NCI-H345 treated with DMSO at 0.1 percent for 48 hours (cell line): Measurements from ENCODE around the gene WDR90.

Experiments
- DNase-seq: peaks from one replicate; lab custom pipeline; 2025; ENCODE audit not compliant: unreplicated experiment; lab: John Stamatoyannopoulos, UW

The WDR90 gene

DNA sequence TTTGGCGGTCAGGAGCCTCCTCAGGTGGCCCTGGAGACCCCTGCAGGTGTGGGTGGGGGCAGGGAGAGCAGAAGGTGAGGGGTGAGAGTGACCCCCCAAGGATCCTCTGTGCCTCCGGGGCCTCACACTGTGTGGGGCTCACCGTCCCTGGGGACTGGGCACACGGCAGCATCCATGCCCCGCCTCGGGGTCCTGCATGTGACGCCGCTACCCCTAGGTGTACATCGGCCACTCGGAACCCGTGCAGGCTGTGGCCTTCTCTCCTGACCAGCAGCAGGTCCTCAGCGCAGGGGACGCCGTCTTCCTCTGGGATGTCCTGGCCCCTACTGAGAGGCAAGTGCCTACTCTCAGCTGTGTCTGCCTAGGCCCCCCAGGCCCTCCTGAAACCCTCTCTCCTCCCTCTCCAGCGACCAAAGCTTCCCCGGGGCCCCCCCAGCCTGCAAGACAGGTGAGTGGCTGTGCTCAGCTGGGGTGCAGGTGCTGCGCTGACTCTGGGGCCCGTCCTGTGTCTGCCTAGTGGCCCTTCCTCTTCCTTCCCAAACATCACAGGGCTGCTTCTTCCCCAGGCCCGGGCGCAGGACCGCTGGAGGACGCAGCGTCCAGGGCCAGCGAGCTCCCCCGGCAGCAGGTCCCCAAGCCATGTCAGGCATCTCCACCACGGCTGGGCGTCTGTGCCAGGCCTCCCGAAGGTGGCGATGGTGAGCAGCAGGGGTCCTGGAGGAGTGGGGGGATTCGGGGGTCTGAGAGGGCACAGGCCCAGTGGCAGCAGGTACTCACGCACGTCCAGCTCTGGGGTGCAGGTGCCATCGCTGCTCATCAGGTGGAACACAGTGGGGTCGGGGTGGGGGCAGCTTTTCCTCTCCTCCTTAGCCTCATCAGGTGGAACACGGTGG, 9.8 kb downstream of the WDR90 start:
- no peak for DNase-seq

GRCh38 chr16:659618-660017, 10.5 kb downstream of the WDR90 start:
- no peak for DNase-seq

- no peak for DNase-seq
These were observed 10.9 kb downstream of the WDR90 start for GRCh38 chr16:660132-660458.

GRCh38 chr16:660459-661183, 11.5 kb downstream of the WDR90 start:
- DNase-seq = no peak

- DNase-seq = no peak
These were observed 12.1 kb downstream of the WDR90 start for GRCh38 chr16:661184-661821.

- no peak for DNase-seq
These were observed 12.9 kb downstream of the WDR90 start for GRCh38 chr16:662095-662494.

DNA sequence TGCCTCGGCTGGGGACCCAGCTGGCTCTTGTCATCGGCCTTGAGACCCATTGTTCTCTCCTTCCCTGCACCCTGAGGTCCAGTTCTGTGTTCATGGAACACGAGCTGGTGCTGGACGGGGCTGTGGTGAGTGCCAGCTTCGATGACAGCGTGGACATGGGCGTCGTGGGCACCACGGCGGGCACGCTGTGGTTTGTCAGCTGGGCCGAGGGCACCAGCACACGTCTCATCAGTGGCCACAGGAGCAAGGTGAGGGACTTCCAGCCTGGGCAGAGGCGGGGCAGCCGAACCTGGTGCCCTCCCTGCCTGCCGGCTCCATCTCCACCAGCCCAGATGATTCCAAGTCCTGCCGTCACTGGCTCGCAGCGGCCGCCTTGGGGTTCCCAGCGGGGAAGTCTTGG, 13.4 kb downstream of the WDR90 start:
- no peak for DNase-seq

DNA sequence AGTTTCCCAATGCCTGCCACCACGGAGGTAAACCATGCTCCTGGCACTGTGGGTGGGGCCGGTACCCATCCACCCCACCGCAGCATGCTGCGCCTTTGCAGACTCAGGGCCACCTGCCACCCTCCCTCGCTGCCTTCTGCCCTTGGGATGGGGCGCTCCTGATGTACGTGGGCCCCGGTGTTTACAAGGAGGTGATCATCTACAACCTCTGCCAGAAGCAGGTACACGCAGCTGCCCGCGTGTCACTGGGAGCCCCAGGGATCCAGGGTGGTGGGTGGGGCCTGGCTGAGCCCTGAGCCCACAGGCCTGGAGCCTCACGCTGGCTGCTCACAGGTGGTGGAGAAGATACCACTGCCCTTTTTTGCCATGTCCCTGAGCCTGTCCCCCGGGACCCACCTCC, 17.4 kb downstream of the WDR90 start:
- no peak for DNase-seq

DNA sequence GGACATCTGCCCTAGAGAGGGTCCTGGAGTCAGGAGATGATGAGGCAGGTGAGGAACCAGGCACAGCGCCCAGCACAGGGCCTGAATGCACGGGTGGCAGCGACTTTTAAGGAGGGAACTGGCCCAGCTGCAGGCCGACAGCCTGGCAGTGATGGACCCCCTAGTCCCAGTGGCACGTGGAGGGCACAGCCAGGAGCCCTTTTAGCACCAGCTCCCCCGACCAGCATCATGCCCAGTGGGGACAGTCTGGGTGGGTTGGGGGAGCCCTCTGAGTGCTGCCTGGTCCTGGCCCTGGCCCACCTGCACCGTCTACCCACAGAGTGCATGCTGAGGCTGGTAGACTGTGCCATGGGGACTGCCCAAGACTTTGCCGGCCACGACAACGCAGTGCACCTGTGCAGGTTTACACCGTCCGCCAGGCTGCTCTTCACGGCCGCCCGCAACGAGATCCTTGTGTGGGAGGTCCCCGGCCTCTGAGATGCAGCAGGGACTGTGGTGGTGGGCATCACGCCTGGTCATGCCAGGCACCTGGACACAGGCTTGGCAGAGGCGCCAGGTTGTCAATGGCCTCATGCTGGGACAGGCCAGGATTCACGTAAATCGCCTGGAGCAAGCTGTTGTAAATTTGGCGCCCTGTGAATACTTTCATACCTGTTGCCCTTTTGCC, 18.1 kb downstream of the WDR90 start:
- DNase-seq = no peak

DNA sequence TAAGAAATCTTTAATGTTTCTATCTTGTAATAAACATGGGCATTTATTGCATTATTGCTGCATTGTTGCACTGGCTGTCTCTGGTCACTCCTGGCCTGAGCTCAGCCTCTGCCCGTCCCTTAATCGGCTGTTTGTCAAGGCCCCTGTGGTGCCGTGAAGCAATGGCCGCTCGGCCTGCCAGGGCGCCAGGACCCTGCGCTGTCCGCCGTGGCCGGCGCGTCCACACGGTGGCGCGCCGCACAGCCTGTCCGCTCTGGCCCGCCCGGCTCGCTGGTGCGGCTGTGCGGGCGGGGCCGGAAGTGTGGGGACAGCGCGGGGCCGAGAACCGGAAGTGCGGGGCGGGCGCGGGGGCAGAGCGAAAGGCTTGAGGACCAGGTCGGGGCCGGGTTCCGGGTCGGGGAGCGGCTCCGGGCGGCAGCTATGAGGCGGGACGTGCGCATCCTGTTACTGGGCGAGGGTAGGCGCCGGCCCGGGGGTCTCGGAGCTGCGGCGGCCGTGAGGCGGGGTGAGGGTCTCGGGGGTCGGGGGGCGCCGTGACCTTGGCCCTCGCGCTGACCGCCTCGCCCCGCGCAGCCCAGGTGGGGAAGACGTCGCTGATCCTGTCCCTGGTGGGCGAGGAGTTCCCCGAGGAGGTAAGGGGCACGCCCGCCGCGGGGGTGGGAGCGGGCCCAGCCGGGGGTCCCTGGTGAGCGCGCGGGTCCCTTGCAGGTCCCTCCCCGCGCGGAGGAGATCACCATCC, 18.8 kb downstream of the WDR90 start, which contains the start of gene RHOT2:
Gene RHOT2 (plus strand): TSS at position 353 of the 739 bp plus-strand sequence. CDS start 68 bp downstream, at position 421.
- peak; percentile 66 for DNase-seq

DNA sequence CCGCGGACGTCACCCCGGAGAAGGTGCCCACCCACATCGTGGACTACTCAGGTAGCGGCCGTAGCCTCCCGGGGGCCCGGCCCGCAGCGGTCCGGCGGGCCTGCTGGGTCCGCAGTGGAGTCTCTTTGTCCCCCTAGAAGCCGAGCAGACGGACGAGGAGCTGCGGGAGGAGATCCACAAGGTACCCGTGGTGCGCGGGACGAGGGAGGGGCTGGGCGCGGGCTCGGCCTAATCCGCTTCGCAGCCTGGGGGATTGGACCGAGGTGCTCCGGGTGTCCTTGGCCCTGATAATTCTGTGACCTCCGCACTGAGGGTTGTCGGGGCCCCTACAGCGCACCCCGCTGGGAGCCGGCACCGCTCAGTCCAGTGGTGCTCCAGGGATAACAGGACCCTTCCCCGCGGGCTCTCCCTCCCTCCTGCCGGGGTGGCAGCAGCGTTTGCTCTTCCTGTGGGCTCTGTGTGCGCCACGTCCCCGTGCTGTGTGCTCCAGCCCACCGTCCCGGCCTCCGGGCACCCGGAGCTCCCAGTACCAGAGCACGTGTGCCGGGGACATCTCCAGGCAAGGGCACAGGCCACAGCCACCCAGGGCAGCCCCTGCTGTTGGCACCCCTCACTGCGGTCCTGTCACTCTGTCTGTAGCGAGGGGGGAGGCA, 19.5 kb downstream of the WDR90 start:
- DNase-seq = no peak

GRCh38 chr16:669666-670065, 20.5 kb downstream of the WDR90 start:
- DNase-seq = no peak

DNA sequence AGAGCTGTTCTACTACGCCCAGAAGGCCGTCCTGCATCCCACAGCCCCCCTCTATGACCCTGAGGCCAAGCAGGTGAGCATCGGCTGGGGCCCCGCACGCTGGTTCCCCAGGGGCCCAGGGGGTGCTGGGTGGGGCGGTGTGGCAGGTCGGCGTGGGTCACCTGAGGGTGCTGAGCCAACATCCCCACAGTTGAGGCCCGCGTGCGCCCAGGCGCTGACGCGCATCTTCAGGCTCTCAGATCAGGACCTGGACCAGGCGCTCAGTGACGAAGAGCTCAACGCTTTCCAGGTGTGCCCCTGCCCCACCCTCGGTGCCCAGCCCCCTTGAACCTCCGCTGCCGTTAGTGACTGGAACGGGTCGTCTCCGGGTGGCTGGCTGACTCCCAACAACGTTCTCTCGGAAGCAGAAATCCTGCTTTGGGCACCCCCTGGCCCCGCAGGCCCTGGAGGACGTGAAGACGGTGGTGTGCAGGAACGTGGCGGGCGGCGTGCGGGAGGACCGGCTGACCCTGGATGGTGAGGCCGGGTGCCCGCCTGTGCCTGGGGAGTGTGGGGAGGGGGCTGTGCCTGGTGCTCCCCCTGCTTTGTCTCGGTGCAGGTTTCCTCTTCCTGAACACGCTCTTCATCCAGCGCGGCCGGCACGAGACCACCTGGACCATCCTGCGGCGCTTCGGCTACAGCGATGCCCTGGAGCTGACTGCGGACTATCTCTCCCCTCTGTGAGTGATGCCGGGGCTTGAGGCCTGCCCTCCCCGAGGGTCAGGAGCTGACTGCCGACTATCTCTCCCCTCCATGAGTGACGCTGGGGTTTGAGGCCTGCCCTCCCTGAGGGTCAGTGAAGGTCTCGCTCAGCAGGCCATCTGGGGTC, 21.6 kb downstream of the WDR90 start:
- no peak for DNase-seq

DNA sequence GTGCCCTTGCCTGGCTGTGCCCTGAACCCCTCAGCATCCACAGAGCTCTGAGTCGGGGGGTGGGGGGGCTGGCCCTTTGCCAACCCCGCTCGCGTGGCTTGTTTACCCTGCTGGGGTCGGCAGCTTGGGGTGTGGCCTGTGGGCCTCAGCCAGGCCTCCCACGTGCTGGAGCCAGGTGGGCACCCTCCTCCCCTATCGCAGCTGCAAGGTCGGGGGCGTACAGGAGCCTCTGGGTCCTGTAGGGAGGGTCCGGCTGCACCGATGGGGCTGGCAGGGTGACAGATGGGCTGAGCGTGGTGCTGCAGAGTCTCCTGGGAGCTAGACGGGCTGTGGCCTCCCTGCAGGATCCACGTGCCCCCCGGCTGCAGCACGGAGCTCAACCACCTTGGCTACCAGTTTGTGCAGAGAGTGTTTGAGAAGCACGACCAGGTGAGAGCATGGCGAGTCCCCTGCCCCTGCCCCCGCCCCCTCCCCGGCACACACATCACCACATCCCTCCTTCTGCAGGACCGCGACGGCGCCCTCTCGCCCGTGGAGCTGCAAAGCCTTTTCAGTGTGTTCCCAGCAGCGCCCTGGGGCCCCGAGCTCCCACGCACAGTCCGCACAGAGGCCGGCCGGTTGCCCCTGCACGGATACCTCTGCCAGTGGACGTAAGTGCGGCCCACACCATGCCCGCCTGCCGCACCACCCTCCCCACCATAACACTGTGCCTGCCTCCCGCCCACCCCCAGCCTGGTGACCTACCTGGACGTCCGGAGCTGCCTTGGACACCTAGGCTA, 22.4 kb downstream of the WDR90 start:
- DNase-seq = no peak

DNA sequence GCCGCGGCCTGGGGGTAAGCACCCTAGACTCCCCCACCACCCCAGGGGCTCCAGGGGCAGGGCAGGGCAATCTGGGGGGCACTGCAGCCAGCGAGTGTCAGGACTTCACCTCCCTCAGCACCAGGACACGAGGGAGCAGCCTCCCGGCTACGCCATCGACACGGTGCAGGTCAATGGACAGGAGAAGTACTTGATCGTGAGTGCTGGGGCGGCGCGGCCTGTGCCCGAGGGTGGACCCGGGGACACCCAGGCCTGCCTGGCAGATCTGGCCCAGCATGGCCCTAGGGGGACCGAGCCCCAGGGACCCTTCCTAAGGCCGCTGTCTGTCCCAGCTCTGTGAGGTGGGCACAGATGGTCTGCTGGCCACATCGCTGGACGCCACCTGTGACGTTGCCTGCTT, 23.2 kb downstream of the WDR90 start:
- DNase-seq = no peak

GRCh38 chr16:672851-673250, 23.7 kb downstream of the WDR90 start:
- DNase-seq = no peak

- DNase-seq = no peak
These were observed 24.3 kb downstream of the WDR90 start for GRCh38 chr16:673399-673991.
